Ascending aorta (tissue), 2 donors: ENCODE measurements around the gene ANKIB1. TPM values are rescaled to one million over a fixed set of nuclear protein-coding genes. Genes with fewer than 3 reads are reported as not detected.
A peak's percentile ranks its signal among the peaks of the same experiment; 100 is the strongest.

ENCODE experiments used
- DNase-seq, 2 donors: peaks; one replicate each; pipeline ENCODE4 v3.0.0-alpha.2; 2019; ENCODE audit warnings: low spot score in 2 of 2
- H3K27ac ChIP-seq, 2 donors: fragments of 200-600 bp; sonication (generic); one replicate each; pipeline ENCODE4 v1.5.1; 2016 to 2017; ENCODE audit warnings: mild to moderate bottlenecking in 1 of 2
- H3K27me3 ChIP-seq: fragments of 200-600 bp; sonication (generic); one replicate; pipeline ENCODE4 v1.5.1; 2017
- H3K36me3 ChIP-seq, 2 donors: fragments of 200-600 bp; sonication (generic); one replicate each; pipeline ENCODE4 v1.5.1; 2016
- H3K4me1 ChIP-seq, 2 donors: fragments of 200-600 bp; sonication (generic); one replicate each; pipeline ENCODE4 v1.5.1; 2016 to 2017; ENCODE audit warnings: mild to moderate bottlenecking in 1 of 2
- H3K4me3 ChIP-seq, 2 donors: fragments of 200-600 bp; sonication (generic); one replicate each; pipeline ENCODE4 v1.5.1; 2016 to 2017; ENCODE audit warnings: mild to moderate bottlenecking in 1 of 2
- H3K9me3 ChIP-seq, 2 donors: fragments of 200-600 bp; sonication (generic); one replicate each; pipeline ENCODE4 v1.5.1; 2016
- CTCF ChIP-seq, 3 experiments: fragments of 200-600 bp in 2 of 3; fragments of 450-650 bp in 1 of 3; sonication (generic) in 2 of 3; IDR thresholded peaks; one replicate each; pipeline ENCODE4 v1.5.1; 2016 to 2019; ENCODE audit warnings: antibody characterized with exemption in 3 of 3, mild to moderate bottlenecking in 1 of 3, moderate library complexity in 1 of 3
- intact Hi-C: fragments of 100-400 bp; cut with DNase I; formaldehyde crosslinking; loops from one replicate; pipeline ENCODE4 v1.15.1; 2023
- total RNA-seq: library from RNA; depleted of rRNA; stranded (reverse); fragments of >200 nt; gene quantifications from one replicate; pipeline ENCODE4 v1.1.0, GENCODE V29; 2016

Gene ANKIB1
- total RNA-seq, 1 donor from 2014 or later, result 27.4 TPM

GRCh38 chr7:92295391-92295790, 49.6 kb downstream of the ANKIB1 start:
- intact Hi-C loops, result no loop called here
- no peaks in the 10 kb centered on the region for H3K36me3 ChIP-seq
- H3K9me3 ChIP-seq, result no peaks in the 10 kb centered on the region
- H3K4me1 ChIP-seq, result peaks cover 0 to 13% of the 10 kb centered on the region in 2 donors
- no peak overlapping the region for H3K4me3 ChIP-seq
- peak overlapping the region; percentile 5 to 6 for H3K27ac ChIP-seq
- DNase-seq, result no peak
- TF ChIP-seq CTCF (IDR thresholded peaks at IDR 0.05), result no peak
- H3K27me3 ChIP-seq, result no peaks in the 10 kb centered on the region

- Histone ChIP-seq H3K9me3 (no peaks in the 10 kb centered on the region), H3K36me3 (no peaks in the 10 kb centered on the region)
- intact Hi-C loops, result no loop called here
Observed at GRCh38 chr7:92296235-92296634, 50.5 kb downstream of the ANKIB1 start.

GRCh38 chr7:92296880-92297445, 51.2 kb downstream of the ANKIB1 start:
- Histone ChIP-seq H3K27me3 (no peaks in the 10 kb centered on the region), H3K27ac (no peak overlapping the region), H3K36me3 (no peaks in the 10 kb centered on the region), H3K9me3 (no peaks in the 10 kb centered on the region), H3K4me3 (no peak overlapping the region), H3K4me1 (peaks cover 0 to 13% of the 10 kb centered on the region in 2 donors)
- no peak for DNase-seq
- intact Hi-C loops, result no loop called here
- no peak for TF ChIP-seq CTCF (IDR thresholded peaks at IDR 0.05)

More at GRCh38 chr7:92296235-92296634, 50.5 kb downstream of the ANKIB1 start:
- peak overlapping the region in 1 of 2 donors; percentile 17 for H3K4me3 ChIP-seq
- H3K27me3 ChIP-seq, result no peaks in the 10 kb centered on the region
- TF ChIP-seq CTCF (IDR thresholded peaks at IDR 0.05), result no peak
- peaks cover 0 to 13% of the 10 kb centered on the region in 2 donors for H3K4me1 ChIP-seq
- peak overlapping the region; percentile 5 to 6 for H3K27ac ChIP-seq
- DNase-seq, result no peak

GRCh38 chr7:92297736-92298135, 52.0 kb downstream of the ANKIB1 start:
- intact Hi-C loops, result no loop called here
- no peak overlapping the region for H3K4me3 ChIP-seq
- no peaks in the 10 kb centered on the region for H3K9me3 ChIP-seq
- H3K27ac ChIP-seq, result no peak overlapping the region
- DNase-seq, result no peak
- H3K27me3 ChIP-seq, result no peaks in the 10 kb centered on the region
- H3K4me1 ChIP-seq, result peaks cover 0 to 13% of the 10 kb centered on the region in 2 donors
- TF ChIP-seq CTCF (IDR thresholded peaks at IDR 0.05), result no peak
- no peaks in the 10 kb centered on the region for H3K36me3 ChIP-seq

GRCh38 chr7:92303761-92304160, 58.0 kb downstream of the ANKIB1 start:
- Histone ChIP-seq H3K36me3 (peaks cover 0 to 4% of the 10 kb centered on the region in 2 donors), H3K27me3 (no peaks in the 10 kb centered on the region), H3K4me3 (no peak overlapping the region), H3K9me3 (no peaks in the 10 kb centered on the region), H3K4me1 (no peaks in the 10 kb centered on the region), H3K27ac (no peak overlapping the region)
- intact Hi-C loops, result no loop called here
- no peak for TF ChIP-seq CTCF (IDR thresholded peaks at IDR 0.05)
- no peak for DNase-seq
